HG03565 (cell line): ENCODE data around the gene MED20.

Experiments used
- ATAC-seq: cut with Tn5 transposase; IDR thresholded peaks from one replicate; pipeline ENCODE4 v1.9.1; 2021; ENCODE audit warnings: mild to moderate bottlenecking, moderate library complexity; ENCODE audit not compliant: unreplicated experiment

Gene MED20

GRCh38 chr6:41941280-41942066, 20.5 kb upstream of the MED20 start, which contains the start of gene CCND3:
Gene CCND3, minus strand, starts transcription at chr6:41941808. Its CDS starts 159 bp downstream, at chr6:41941649.
- peak; percentile 71 for ATAC-seq

- no peak for ATAC-seq
Measured at GRCh38 chr6:41940759-41941279, 19.9 kb upstream of the MED20 start.

DNA sequence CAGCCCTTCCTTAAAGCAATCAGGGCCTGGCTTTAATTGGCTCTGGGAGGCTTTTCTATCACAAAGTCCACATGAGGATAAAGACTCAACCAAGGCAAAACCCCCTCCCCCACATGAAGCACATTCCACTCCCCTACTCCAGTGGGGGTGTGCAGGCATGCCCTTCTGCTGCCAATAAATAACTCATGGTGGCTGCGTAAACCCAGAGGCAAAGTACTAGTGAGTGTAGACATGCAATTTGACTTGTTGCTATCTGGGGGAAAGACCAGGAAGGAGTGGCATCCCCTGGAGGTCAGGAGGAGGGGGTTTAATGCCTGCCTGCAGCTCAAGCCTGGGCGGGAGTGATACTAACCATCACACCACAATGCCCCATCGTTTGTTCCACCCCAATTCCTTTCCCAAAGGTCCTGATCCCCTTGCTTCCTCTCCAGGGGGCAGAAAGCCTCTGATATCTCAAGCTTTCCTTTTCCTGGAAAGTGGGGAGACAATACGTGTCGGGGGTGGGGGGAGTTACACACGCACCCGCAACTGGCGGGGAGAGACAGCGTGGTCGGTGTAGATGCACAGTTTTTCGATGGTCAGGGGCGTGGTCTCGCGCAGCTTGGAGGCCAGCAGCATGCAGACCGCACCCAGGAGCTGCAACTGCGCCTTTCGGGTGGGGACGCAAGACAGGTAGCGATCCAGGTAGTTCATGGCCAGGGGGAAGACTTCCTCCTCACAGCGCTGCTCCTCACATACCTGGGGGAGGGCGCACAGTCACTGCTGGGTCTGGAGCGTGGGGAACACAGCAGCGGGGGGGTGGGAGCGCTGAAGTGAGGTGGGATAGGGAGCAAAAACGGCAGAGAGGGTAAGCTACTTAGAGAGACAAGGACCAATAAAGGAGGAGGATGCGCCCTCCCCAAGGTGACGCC, 19.2 kb upstream of the MED20 start:
- ATAC-seq, result no peak

DNA sequence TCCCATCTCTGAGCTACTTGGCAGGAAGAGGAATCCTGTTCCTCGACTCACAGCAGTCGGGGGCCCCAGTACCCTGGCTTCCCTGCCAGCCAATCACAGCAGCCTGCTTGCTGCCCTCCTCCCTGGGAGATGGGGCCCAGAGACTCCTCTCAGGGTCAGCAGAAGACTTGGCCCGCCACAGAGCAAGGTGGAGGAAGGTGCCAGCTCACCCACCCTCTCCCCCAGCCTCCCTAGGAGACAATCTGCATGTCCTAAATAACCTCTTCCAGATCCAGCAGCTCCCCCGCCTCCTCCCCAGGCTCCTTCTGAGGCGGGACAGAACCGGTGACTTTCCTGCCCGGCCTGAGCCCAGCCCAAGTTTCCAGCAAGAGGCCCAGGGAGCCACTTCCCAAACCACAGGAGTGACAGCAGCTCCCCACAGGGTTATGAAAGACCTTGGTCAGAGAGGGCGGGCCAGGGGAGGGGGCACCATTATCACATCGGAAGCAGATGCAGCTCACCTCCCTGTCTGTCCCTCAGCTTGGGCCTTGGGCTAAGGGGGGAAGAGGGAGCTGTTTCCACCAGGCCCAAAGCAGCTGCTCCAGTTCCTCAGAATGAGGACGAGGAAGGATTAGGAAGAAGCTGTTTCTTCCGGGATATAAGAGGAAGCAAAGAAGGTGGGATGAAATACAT, 18.4 kb upstream of the MED20 start:
- no peak for ATAC-seq

- no peak for ATAC-seq
Measured at GRCh38 chr6:41938590-41939175, 17.7 kb upstream of the MED20 start.

GRCh38 chr6:41937861-41938574, 17.1 kb upstream of the MED20 start:
- ATAC-seq, result no peak

DNA sequence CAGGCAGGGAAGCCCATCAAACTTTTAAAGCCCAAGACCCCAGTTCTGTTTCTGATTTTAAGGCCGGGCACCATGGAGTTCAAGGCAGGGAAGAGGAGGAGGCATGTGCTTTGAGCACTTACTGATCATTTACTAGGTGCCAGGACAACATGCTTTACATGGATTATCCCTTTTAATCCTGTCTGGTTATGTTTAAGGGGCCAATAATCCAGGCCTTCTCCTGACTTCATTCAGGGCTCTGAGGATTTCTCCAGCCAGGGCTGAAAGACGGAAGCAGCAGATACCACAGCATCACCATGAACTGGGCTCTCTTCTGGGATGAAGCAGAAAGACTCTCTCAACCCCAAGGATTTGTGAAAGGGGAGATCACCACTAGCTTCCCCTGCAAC, 16.5 kb upstream of the MED20 start:
- ATAC-seq, result no peak

- ATAC-seq, result no peak
Measured at GRCh38 chr6:41936073-41936837, 15.3 kb upstream of the MED20 start.

DNA sequence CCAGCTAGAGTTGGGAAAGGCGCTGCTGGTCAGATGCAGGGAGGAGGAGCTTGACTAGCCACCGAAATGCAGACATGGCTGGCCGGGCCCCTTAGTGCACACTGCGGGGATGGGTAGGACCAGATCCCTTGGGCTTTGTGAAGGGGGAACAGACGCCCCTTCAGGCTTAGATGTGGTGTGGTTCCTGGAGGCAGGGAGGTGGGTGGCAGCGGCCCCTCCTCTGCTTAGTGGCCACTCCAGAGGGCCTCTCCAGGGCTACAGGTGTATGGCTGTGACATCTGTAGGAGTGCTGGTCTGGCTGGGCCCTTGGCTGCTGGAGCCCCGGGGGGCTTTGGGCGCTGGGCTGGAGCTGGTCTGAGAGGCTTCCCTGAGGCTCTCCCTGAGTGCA, 14.7 kb upstream of the MED20 start:
- ATAC-seq, result no peak

- ATAC-seq, result no peak
Measured at GRCh38 chr6:41935193-41935574, 14.2 kb upstream of the MED20 start.

GRCh38 chr6:41934278-41935192, 13.6 kb upstream of the MED20 start:
- no peak for ATAC-seq

- ATAC-seq, result no peak
Measured at GRCh38 chr6:41932378-41932777, 11.4 kb upstream of the MED20 start.

DNA sequence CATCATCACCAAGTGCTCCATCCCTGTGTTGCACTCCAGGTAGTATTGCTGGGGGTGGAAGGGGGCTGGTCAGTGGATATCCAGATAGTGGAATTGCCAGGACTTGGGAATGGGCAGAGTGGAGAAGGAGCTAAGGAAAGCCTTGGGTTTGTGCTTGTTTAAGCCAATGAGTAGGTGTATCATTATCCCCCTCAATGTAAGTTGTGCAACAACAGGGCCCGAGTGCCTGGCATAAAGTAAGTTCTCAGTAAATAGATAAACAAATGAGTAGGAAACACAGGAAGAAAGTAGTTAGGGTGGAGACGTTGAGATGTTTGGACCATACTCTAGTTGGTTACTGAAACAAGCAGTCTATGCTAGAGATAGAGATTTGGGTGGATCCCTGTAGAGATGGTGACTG, 10.9 kb upstream of the MED20 start:
- no peak for ATAC-seq

DNA sequence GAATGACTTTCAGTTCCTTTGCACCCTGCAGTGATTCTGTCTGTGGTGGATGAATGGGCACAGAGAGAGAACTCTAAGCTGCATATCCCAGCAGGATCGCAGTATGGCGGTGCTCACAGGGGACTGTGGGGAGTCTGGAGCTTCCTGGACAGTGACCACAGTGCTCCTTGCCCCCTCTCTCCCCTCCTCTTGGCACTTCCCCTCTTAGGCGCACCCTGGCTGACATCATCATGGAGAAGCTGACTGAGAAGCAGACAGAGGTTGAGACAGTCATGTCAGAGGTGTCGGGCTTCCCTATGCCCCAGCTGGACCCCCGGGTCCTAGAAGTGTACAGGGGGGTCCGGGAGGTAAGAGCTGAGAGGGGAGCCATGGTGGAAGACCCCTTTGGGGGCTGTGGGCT, 9.0 kb upstream of the MED20 start:
- no peak for ATAC-seq

DNA sequence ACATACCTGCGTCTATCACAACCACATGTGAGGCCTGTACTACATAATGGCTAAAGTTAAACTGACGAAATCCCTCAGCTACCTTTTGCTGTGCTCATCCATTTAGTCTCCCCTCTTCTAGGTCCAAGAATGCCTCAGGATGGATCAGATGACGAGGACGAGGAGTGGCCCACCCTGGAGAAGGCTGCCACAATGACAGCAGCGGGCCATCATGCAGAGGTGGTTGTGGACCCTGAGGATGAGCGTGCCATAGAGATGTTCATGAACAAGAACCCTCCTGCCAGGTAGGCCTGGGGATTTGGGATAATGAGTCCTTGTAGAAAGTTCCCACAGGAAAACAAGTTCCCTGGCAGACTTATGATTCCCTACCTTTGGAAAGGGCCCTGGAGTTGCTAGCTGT, 6.3 kb upstream of the MED20 start:
- ATAC-seq, result no peak

DNA sequence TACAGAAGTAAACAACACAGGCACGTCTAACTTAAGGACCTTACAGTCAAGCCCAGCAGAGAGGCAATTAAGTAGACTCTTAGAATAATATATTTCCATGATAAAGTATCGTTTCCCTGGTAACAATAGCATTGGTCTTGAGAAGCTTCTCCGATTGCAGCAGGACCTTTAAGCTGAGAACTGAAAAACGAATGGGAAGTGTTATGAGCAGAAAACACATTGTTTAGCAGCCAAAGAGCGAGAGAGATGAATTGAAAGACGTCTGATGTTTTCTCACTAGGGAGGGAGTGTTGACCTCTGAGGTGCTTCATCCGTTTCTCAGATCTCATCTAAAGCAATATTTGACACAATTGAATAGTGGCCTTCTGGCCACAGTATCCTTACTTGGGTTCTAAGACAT, 1.2 kb upstream of the MED20 start:
- ATAC-seq, result no peak

GRCh38 chr6:41921712-41921998, 716 bp upstream of the MED20 start:
- no peak for ATAC-seq

DNA sequence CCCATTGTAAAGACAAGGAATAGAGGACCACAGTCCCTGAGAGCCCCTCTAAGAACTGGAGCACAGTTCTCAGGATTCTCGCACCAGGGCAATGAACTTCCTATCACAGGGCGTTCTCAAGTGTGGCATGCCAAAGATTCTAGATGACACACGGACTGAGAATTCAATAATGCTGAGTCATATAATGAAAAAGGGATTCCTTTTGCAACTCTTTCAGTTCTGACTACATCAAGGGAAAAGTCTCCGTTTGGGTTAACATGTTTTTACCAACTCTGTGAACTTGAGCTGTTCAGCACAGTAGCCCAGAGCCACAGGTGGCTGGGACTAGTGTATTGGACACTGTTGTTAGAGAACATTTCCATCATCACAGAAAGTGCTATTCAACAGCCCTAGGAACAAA, 3.4 kb downstream of the MED20 start:
- ATAC-seq, result no peak
